Tibial artery (tissue), 4 donors: Measurements from ENCODE around the gene IL4R.
"Not testable (repeated sequence)": the region's sequence is repeated elsewhere in the genome, so short reads cannot be mapped to it uniquely, and the experiment has no call there.

Experiments
- DNase-seq, 2 donors: peaks; one replicate each; pipeline ENCODE4 v3.0.0-alpha.2; 2019
- H3K27ac ChIP-seq, 2 donors: fragments of 200-600 bp; sonication (generic) in 1 of 2; 1 replicate in 1 of 2; 2 replicates in 1 of 2; pipeline ENCODE4 v1.5.1; 2018 to 2019; ENCODE audit warnings: mild to moderate bottlenecking in 1 of 2
- H3K27me3 ChIP-seq, 2 donors: fragments of 200-600 bp; sonication (generic) in 1 of 2; one replicate each; pipeline versions ENCODE4 v1.5.1 to v1.6.0; 2016 to 2019
- H3K36me3 ChIP-seq, 3 donors: fragments of 200-600 bp; sonication (generic) in 2 of 3; one replicate each; pipeline ENCODE4 v1.5.1; 2016 to 2019; ENCODE audit warnings: mild to moderate bottlenecking in 2 of 3
- H3K4me1 ChIP-seq, 4 donors: fragments of 200-600 bp; sonication (generic) in 2 of 4; 1 replicate in 3 of 4; 2 replicates in 1 of 4; pipeline ENCODE4 v1.5.1; 2016 to 2019
- H3K4me3 ChIP-seq, 2 donors: fragments of 200-600 bp; sonication (generic) in 1 of 2; 1 replicate in 1 of 2; 2 replicates in 1 of 2; pipeline ENCODE4 v1.5.1; 2018 to 2019; ENCODE audit warnings: mild to moderate bottlenecking in 2 of 2
- H3K9me3 ChIP-seq, 3 donors: fragments of 200-600 bp; sonication (generic) in 1 of 3; one replicate each; pipeline ENCODE4 v1.5.1; 2016 to 2019
- CTCF ChIP-seq, 2 experiments: fragments of 200-600 bp in 1 of 2; fragments of 450-650 bp in 1 of 2; IDR thresholded peaks; one replicate each; pipeline ENCODE4 v1.5.1; 2017 to 2019; ENCODE audit warnings: antibody characterized with exemption in 2 of 2, mild to moderate bottlenecking in 1 of 2, moderate library complexity in 1 of 2
- intact Hi-C: fragments of 100-400 bp; cut with DNase I; formaldehyde crosslinking; loops from one replicate; pipeline ENCODE4 v1.15.0; 2023; ENCODE audit warnings: low total_unique reads

The IL4R gene

GRCh38 chr16:27394516-27394915 is 80.7 kb downstream of the IL4R start:
- Histone ChIP-seq H3K36me3 (no peaks in the 10 kb centered on the region), H3K4me1 (no peaks in the 10 kb centered on the region), H3K9me3 (peaks cover 2 to 21% (median 12%) of the 10 kb centered on the region in 3 donors), H3K4me3 (no peak overlapping the region), H3K27me3 (no peaks in the 10 kb centered on the region), H3K27ac (no peak overlapping the region)
- DNase-seq = no peak
- TF ChIP-seq CTCF (IDR thresholded peaks at IDR 0.05) = no peak
- intact Hi-C loops = no loop called here

DNA sequence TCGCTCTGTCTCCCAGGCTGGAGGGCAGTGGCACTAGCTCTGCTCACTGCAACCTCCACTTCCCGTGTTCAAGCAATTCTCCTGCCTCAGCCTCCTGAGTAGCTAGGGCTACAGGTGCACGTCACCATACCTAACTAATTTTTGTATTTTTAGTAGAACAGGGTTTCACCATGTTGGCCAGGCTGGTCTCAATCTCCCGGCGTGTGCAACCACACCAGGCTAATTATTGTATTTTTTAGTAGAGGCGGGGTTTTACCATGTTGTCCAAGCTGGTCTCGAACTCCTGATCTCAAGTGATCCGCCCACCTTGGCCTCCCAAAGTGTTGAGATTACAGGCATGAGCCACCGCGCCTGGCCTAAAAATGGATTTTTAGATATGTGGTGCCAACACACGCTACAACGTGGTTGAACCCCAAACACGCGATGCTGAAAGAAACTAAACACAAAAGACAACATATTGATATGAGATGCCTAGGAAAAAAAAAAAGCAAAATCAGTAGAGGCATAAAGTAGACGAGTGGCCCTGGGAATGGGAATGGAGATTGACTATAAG is 84.6 kb downstream of the IL4R start:
- Histone ChIP-seq H3K4me1 (peaks cover 0 to 18% (median 6%) of the 10 kb centered on the region in 4 donors), H3K27me3 (peaks cover 0 to 14% of the 10 kb centered on the region in 2 donors)
- intact Hi-C loops, H3K36me3 ChIP-seq, H3K9me3 ChIP-seq, DNase-seq, H3K27ac ChIP-seq, H3K4me3 ChIP-seq: not testable (repeated sequence)

GRCh38 chr16:27398894-27399853 is 85.4 kb downstream of the IL4R start:
- Histone ChIP-seq H3K4me1 (peaks cover 0 to 18% (median 6%) of the 10 kb centered on the region in 4 donors), H3K27me3 (peaks cover 0 to 22% of the 10 kb centered on the region in 2 donors), H3K36me3 (no peaks in the 10 kb centered on the region), H3K4me3 (no peak overlapping the region), H3K27ac (no peak overlapping the region), H3K9me3 (peaks cover 2 to 6% (median 4%) of the 10 kb centered on the region in 3 donors)
- DNase-seq = no peak
- TF ChIP-seq CTCF (IDR thresholded peaks at IDR 0.05) = no peak
- intact Hi-C loops = no loop called here

GRCh38 chr16:27399969-27400368 is 86.2 kb downstream of the IL4R start:
- no peak for TF ChIP-seq CTCF (IDR thresholded peaks at IDR 0.05)
- H3K27me3 ChIP-seq = peaks cover 0 to 28% of the 10 kb centered on the region in 2 donors

DNA sequence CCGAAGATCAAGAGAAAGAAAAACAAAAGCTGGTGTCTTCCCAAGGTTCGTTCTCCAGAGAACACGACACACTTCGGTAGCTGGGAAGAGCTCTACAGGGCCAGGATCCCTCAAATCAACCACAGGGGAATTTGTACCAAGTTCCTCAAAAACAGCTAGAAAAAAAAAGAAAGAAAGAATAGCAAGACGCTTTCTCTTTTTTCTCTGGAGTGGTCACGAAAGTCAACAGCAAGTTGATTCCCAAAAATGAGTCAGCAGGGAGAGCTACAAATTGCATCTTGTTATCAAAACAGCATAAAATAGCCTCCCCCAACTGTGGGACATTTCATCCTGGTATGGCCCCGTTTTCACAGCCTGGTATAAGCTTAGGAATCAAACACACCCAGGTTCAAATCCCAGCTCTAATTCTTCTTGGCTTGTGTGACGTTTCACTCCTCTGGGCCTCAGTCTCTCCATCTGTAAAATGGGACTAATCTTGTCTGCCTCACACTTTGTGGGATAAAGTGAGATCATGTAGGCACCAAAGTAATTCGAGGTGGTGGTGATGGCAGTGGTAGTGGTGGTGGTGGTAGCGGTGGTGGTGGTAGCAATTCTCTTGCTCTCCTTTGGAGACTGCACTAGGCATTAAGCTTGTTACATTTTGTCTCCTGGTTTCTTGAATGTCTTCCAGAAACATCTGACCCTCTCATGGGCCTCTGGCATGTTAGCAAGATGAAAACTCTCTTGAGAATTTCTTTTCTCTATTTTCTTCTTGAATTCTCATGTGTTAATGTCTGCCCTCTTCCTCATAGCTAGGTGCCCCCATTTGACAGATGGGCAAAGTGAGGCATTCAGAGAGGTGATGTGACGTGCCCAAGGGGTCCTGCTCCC is 87.2 kb downstream of the IL4R start:
- Histone ChIP-seq H3K27ac (no peak overlapping the region), H3K4me1 (peaks cover 0 to 18% (median 6%) of the 10 kb centered on the region in 4 donors), H3K9me3 (peaks cover 0 to 6% (median 0%) of the 10 kb centered on the region in 3 donors), H3K36me3 (no peaks in the 10 kb centered on the region), H3K4me3 (no peak overlapping the region), H3K27me3 (peaks cover 0 to 34% of the 10 kb centered on the region in 2 donors)
- intact Hi-C loops = no loop called here
- TF ChIP-seq CTCF (IDR thresholded peaks at IDR 0.05) = no peak
- DNase-seq = no peak

More at GRCh38 chr16:27399969-27400368, 86.2 kb downstream of the IL4R start:
- intact Hi-C loops = no loop called here
- no peak overlapping the region for H3K4me3 ChIP-seq
- H3K4me1 ChIP-seq = peaks cover 0 to 18% (median 6%) of the 10 kb centered on the region in 4 donors
- no peak overlapping the region for H3K27ac ChIP-seq
- no peaks in the 10 kb centered on the region for H3K36me3 ChIP-seq
- peaks cover 2 to 6% (median 4%) of the 10 kb centered on the region in 3 donors for H3K9me3 ChIP-seq
- DNase-seq = no peak
